Epithelial cell of prostate (primary cell): ENCODE measurements around the gene ANKRD26.
"Not testable (repeated sequence)": the region's sequence is repeated elsewhere in the genome, so short reads cannot be mapped to it uniquely, and the experiment has no call there.

Experiments
- DNase-seq: peaks from one replicate; pipeline ENCODE4 v3.0.0-alpha.2; 2011; ENCODE audit warnings: low read depth, low spot score
- H3K27ac ChIP-seq: fragments of 450-650 bp; 2 replicates; pipeline ENCODE4 v1.5.1; 2017; ENCODE audit warnings: mild to moderate bottlenecking

ANKRD26 gene

DNA sequence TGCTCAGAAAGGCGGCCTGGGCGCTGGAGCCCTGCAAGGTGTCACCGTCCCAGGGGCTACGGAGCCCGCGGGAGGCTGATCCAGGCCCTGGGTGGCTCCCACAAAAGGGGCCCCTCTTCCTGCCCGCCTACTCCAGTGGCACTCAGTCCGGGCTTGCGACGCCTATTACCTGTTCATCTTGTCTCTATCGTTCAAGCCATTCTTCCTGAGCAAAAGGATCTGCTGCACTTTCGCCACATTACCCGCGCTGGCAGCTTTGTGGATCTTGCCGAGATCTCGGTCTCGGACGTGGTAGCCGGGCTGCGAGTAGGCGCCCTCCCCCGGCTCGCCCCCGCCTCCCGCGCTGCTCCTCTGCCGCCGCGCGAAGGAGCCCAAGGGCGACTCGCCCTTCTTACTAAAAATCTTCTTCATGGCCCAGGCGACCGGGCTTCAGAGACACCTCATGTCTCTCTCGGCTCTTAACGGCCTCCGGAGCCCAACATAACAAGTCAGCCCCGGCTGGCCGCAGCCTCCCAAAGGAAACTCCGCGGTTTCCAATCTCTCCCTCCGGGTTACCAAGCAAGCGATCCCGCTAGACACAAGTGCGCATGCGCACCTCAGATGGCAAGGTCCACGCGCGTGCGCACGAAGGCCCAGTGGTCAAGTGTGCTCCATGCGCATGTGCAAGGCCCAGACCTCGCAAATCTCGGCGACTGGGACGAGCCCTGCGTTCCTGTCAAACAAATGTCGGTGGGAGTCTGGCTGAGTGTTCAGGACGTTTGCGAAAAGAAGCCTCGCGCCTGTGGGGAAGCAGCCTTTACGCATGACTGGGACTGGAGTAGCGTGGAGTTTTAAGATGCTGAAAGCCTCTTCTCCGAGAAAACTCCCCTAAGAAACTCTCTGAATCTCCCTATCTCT, at the start of gene ANKRD26:
ANKRD26 (minus strand) TSS at position 579 of the 897 bp plus-strand sequence; CDS start at position 411, 168 bp downstream.
- DNase-seq = peak; percentile 69

GRCh38 chr10:27147701-27148100, 47.4 kb upstream of the ANKRD26 start:
- H3K27ac ChIP-seq = no peak overlapping the region
- no peak for DNase-seq

More for the DNA sequence above, at the start of gene ANKRD26:
- peak within 1 kb of the TSS; percentile 68 for H3K27ac ChIP-seq

- H3K27ac ChIP-seq = no peak overlapping the region
- DNase-seq = no peak
Measured at GRCh38 chr10:27145937-27146336, 45.6 kb upstream of the ANKRD26 start.

DNA sequence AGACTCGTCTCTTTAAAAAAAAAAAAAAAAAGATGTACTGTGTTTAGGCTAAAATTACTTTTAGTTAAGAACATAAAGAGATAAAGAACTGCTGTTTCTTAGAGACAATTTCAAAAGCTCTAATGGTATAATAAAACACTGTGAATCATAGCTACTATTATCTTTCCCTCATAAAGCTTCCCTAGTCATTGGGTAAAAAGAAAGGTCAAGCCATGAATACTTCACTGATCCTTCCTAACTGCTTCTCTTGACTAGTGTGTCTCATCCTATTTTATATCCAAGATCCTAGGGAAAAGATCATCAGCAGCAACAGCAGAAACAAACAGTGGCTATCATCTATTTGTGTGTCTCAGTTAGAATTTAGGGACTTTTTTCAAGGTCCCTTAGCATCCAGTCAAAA, 43.4 kb upstream of the ANKRD26 start:
- no peak overlapping the region for H3K27ac ChIP-seq
- DNase-seq = no peak

- DNase-seq = no peak
- H3K27ac ChIP-seq = no peak overlapping the region
Measured at GRCh38 chr10:27138277-27138676, 38.0 kb upstream of the ANKRD26 start.

- H3K27ac ChIP-seq = no peak overlapping the region
- DNase-seq = no peak
Measured at GRCh38 chr10:27134371-27134770, 34.1 kb upstream of the ANKRD26 start.

- DNase-seq = no peak
- H3K27ac ChIP-seq = no peak overlapping the region
Measured at GRCh38 chr10:27108165-27108564, 7.9 kb upstream of the ANKRD26 start.

DNA sequence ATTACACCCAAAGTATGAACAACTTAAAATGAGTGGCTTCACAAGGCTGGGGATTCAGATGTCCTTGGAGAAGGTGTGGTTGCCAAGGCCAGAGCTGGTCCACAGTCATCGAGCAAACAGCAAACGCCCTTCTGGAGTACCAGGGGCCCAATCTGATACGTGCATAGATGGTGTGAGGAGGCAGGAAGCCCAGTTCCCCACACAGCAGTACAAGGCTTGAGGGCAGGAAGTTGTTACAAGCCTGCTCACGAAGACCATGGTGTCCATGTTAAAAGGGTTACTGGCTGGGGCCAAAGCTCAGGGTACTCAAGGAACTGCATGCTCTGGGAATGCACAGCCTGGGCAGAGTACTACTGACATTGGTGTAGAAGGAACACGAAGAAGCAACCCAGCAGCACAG, 4.6 kb upstream of the ANKRD26 start:
- H3K27ac ChIP-seq = no peak overlapping the region
- no peak for DNase-seq

DNA sequence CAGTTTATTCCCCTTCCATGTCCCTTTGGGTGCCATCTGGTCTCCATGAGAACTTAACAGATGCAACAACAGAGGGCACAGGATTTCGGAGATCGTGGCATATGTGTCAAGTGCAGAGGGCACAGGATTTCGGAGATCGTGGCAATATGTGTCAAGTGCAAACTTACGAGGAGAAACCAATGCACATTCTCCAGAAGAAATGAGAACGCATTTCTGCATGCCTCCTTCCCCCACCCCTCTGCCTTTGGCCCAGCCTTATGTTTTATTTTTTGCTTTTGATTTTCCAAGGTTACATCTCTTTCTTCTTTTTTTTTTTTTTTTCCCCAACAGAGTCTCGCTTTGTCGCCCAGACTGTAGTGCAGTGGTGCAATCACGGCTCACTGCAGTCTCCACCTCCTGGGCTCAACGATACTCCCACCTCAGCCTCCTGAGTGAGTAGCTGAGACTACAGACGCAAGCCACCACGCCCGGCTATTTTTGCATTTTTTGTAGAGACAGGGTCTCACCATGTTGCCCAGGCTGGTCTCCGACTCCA, 586 bp upstream of the ANKRD26 start:
- H3K27ac ChIP-seq = peak overlapping the region; percentile 68
- DNase-seq = no peak

DNA sequence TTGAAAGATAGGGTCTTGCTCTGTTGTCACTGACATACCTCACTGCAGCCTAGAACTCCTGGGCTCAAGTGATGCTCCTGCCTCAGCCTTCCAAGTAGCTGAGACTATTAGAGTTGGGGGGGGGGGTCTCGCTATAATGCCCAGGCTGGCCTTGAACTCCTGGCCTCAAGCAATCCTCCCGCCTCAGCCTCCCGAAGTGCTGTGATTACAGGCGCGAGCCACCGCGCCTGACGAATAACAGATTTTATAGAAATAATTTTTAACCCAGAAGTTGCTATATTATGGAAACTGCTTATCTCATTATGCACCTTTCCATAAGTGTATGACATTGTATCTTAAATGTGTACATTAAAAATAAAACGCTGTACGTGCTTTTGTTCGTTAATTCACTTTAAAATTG, 846 bp downstream of the ANKRD26 start:
- peak overlapping the region; percentile 68 for H3K27ac ChIP-seq
- no peak for DNase-seq

- H3K27ac ChIP-seq = no peak overlapping the region
- DNase-seq = no peak
Measured at GRCh38 chr10:27088119-27089044, 11.9 kb downstream of the ANKRD26 start.

DNA sequence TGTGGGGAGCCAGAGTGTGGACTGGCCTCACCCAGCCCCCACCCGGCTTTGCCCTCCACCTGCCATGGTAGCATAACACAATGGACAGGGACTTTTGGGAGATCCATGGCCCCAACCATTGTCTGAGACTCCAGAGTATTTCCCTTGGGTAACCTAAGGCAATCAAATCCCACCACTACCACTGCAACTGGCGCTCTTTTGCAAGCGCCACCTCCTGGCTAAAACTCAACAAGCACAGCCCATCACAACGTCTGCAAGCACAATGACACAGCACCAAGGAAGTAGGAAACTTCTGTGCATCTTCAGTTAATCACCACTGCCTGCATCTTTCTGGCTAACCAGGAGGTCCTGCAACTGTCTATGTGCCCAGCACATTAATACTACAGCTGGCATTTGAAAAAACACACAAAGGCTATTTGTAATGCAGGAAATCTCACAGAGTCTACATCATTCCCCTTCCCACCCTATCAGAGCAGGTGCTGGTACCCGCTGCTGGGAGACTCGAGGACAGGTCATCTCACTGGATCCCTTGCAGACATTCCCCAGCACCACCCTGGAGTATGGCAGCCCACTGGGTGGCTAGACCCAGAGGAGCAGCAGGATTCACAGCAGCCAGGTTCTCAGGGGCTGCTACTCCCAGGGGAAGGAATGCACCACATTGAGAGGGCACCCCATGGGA, 27.7 kb downstream of the ANKRD26 start:
- H3K27ac ChIP-seq = no peak overlapping the region
- no peak for DNase-seq

- no peak for DNase-seq
- no peak overlapping the region for H3K27ac ChIP-seq
Measured at GRCh38 chr10:27068217-27068891, 31.9 kb downstream of the ANKRD26 start.

- DNase-seq = no peak
- H3K27ac ChIP-seq = no peak overlapping the region
Measured at GRCh38 chr10:27065084-27065483, 35.2 kb downstream of the ANKRD26 start.

DNA sequence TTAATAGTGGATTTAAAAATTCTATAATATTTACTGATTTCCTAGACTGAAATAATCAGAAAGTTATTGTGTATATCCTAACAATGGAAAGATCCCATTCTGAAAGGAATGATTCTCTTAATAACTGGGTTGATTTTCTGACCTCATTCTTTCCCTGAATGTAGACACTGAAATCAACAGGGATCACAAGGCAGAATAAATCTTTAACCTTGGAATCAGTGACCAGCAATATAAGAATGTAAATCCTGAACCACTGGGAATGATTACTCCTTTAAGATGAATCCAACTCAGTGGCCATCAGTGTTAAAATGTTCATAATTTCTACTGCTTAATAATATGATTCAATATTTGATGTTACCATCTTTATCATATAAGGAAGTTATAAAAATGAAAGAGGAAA, 47.6 kb downstream of the ANKRD26 start:
- DNase-seq = no peak
- H3K27ac ChIP-seq = no peak overlapping the region

DNA sequence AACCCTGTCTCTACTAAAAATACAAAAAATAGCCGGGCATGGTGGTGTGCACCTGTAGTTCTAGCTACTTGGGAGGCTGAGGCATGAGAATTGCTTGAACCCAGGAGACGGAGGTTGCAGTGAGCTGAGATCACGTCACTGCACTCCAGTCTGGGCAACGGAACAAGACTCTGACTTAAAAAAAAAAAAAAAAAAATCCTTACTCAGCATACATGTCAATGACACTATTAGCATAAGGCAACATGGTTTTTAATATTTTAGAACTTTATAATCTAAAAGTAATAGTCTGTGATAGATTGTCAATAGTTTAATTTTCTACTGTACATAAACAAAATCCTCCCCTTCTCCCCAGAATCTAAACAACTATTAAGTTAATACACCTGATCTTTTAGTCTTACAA, 55.0 kb downstream of the ANKRD26 start:
- not testable (repeated sequence) for H3K27ac ChIP-seq, DNase-seq

- DNase-seq = no peak
- no peak overlapping the region for H3K27ac ChIP-seq
Measured at GRCh38 chr10:27041196-27041595, 59.1 kb downstream of the ANKRD26 start.

DNA sequence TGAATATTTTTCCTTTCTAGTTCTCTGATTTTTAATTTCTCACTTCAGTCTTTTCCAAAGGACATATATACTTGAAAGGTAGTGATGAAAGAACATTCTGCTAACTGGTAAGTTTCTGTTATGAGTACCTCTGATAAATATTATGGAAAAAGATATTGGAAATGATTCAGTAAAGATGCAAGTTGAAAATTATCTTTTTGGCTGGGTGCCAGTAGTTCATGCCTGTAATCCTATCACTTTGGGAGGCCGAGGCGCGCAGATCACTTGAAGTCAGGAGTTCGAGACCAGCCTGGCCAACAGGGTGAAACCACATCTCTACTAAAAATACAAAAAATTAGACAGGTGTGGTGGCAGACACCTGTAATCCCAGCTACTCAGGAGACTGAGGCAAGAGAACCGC, 62.1 kb downstream of the ANKRD26 start:
- no peak overlapping the region for H3K27ac ChIP-seq
- DNase-seq = no peak

DNA sequence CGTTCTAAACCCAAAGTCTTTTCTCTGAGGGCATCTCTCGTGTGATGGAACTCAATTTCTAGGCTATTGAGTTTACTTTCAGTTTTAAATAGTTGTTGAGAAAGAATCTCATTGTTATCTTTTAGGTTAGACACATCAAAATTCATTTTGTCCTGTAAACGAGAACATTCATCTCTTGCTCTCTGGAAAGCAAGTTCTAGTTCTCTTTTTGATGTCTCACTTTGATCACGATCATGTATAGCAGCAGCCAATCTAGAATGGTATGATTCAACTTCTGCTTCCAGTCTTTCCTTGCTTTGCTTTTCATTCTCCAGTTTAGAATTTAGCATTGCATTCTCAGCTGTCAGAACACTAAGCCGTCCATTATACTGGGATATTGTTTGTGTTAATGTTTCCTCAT, 65.1 kb downstream of the ANKRD26 start:
- no peak overlapping the region for H3K27ac ChIP-seq
- no peak for DNase-seq

GRCh38 chr10:27030060-27030459, 70.2 kb downstream of the ANKRD26 start:
- no peak overlapping the region for H3K27ac ChIP-seq
- DNase-seq = no peak
